Measurements from ENCODE around the gene FKBP15. TPM values are rescaled to one million over a fixed set of nuclear protein-coding genes. Genes with fewer than 3 reads are reported as not detected.

Gene FKBP15
- total and polyA plus RNA-seq, 2 experiments from 2014 or later, result 7.9 to 14.9 TPM

GRCh38 chr9:113156880-113157279 is 64.2 kb downstream of the FKBP15 start:
- peaks cover 8% of the 10 kb centered on the region for H3K27me3 ChIP-seq (ENCODE audit: insufficient read depth)
- H3K4me1 ChIP-seq (ENCODE audit: insufficient read depth), result peaks cover 21% of the 10 kb centered on the region
- no peak overlapping the region for H3K4me3 Mint-ChIP-seq
- H3K79me2 ChIP-seq (replicated peaks; ENCODE audit: insufficient read depth), result no peaks in the 10 kb centered on the region
- no peak overlapping the region for H3K27ac ChIP-seq (ENCODE audit: low read depth)
- H3K36me3 Mint-ChIP-seq (ENCODE audit: low read depth), result peaks cover under 1% of the 10 kb centered on the region; the same call in 2 of the 3 replicates
- H3K27me3 Mint-ChIP-seq (ENCODE audit: insufficient read depth, low read depth, poor library complexity), result peaks cover 8% of the 10 kb centered on the region
- ATAC-seq, result no peak
- H3K9me3 Mint-ChIP-seq, result no peaks in the 10 kb centered on the region
- no peaks in the 10 kb centered on the region for H4K20me1 ChIP-seq (replicated peaks; ENCODE audit: insufficient read depth)
- no peak overlapping the region for H2AFZ ChIP-seq
- H3K4me3 ChIP-seq, result no peak overlapping the region
- no peak overlapping the region for H3K4me2 ChIP-seq
- TF ChIP-seq, protein P1, sequence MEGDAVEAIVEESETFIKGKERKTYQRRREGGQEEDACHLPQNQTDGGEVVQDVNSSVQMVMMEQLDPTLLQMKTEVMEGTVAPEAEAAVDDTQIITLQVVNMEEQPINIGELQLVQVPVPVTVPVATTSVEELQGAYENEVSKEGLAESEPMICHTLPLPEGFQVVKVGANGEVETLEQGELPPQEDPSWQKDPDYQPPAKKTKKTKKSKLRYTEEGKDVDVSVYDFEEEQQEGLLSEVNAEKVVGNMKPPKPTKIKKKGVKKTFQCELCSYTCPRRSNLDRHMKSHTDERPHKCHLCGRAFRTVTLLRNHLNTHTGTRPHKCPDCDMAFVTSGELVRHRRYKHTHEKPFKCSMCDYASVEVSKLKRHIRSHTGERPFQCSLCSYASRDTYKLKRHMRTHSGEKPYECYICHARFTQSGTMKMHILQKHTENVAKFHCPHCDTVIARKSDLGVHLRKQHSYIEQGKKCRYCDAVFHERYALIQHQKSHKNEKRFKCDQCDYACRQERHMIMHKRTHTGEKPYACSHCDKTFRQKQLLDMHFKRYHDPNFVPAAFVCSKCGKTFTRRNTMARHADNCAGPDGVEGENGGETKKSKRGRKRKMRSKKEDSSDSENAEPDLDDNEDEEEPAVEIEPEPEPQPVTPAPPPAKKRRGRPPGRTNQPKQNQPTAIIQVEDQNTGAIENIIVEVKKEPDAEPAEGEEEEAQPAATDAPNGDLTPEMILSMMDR (conservative IDR thresholded peaks at IDR 0.05; ENCODE audit: low read depth in 2 of 2), result peak in 1 of 2 experiments; percentile 55; a peak in 2 of 4 replicates
- TF ChIP-seq NANOG (IDR thresholded peaks at IDR 0.05; ENCODE audit: borderline replicate concordance), result no peak
- H3K27ac Mint-ChIP-seq, result no peak overlapping the region
- H3K4me1 Mint-ChIP-seq, result peaks cover 46% of the 10 kb centered on the region
- DNase-seq (ENCODE audit: low spot score), result no peak
- no peaks in the 10 kb centered on the region for H3F3A ChIP-seq (replicated peaks; ENCODE audit: low read depth)
- H3K9me2 ChIP-seq (ENCODE audit: insufficient read depth), result no peaks in the 10 kb centered on the region; the same call in 1 of the 2 replicates
- no peaks in the 10 kb centered on the region; the same call in 1 of the 2 replicates for H3K36me3 ChIP-seq (ENCODE audit: insufficient read depth)

GRCh38 chr9:113155911-113156588 is 65.0 kb downstream of the FKBP15 start:
- Mint-ChIP-seq H3K27me3 (ENCODE audit: insufficient read depth, low read depth, poor library complexity) (peaks cover 14% of the 10 kb centered on the region), H3K4me3 (no peak overlapping the region), H3K27ac (peak overlapping the region; percentile 25), H3K4me1 (peaks cover 45% of the 10 kb centered on the region), H3K36me3 (ENCODE audit: low read depth) (no peaks in the 10 kb centered on the region; the same call in 1 of the 3 replicates), H3K9me3 (no peaks in the 10 kb centered on the region)
- Histone ChIP-seq H2AFZ (no peak overlapping the region), H3K4me2 (peak overlapping the region; percentile 48), H3K79me2 (replicated peaks; ENCODE audit: insufficient read depth) (no peaks in the 10 kb centered on the region), H4K20me1 (replicated peaks; ENCODE audit: insufficient read depth) (no peaks in the 10 kb centered on the region), H3K9me2 (ENCODE audit: insufficient read depth) (no peaks in the 10 kb centered on the region; the same call in 1 of the 2 replicates), H3K4me1 (ENCODE audit: insufficient read depth) (peaks cover 16% of the 10 kb centered on the region), H3K27ac (ENCODE audit: low read depth) (no peak overlapping the region), H3F3A (replicated peaks; ENCODE audit: low read depth) (no peaks in the 10 kb centered on the region), H3K27me3 (ENCODE audit: insufficient read depth) (peaks cover 13% of the 10 kb centered on the region), H3K4me3 (no peak overlapping the region), H3K36me3 (ENCODE audit: insufficient read depth) (no peaks in the 10 kb centered on the region)
- DNase-seq (ENCODE audit: low spot score) (no peak), ATAC-seq (no peak)
- TF ChIP-seq CREB1 (CRISPR knock-in tag; IDR thresholded peaks at IDR 0.05; ENCODE audit: low read depth) (no peak), EZH2phosphoT487 (IDR thresholded peaks at IDR 0.05; ENCODE audit: unreplicated experiment) (no peak), NANOG (IDR thresholded peaks at IDR 0.05; ENCODE audit: borderline replicate concordance) (no peak), EZH2 (IDR thresholded peaks at IDR 0.05; ENCODE audit: low read depth, unreplicated experiment) (no peak), ETS1 (IDR thresholded peaks at IDR 0.05) (no peak), ZNF331 (CRISPR knock-in tag; IDR thresholded peaks at IDR 0.05; ENCODE audit: low read depth) (no peak)

All from GM23338 (cell line).